ENCODE measurements around the gene SYTL3.

SYTL3 gene

GRCh38 chr6:158709809-158710208 lies 60.0 kb downstream of the SYTL3 start:
- H3F3A ChIP-seq (ENCODE audit: insufficient read depth, low read length): no peaks in the 10 kb centered on the region; the same call in 1 of the 2 replicates
- no peaks in the 10 kb centered on the region for H3K27me3 ChIP-seq (ENCODE audit: insufficient read depth, low read length)
- no peaks in the 10 kb centered on the region for H3K79me2 ChIP-seq (ENCODE audit: insufficient read depth, low read length)
- no peak overlapping the region for H2AFZ ChIP-seq (ENCODE audit: low read length)
- H3K9me3 ChIP-seq (ENCODE audit: low read length): no peaks in the 10 kb centered on the region
- no peaks in the 10 kb centered on the region for H3K9me2 ChIP-seq (ENCODE audit: low read depth, low read length)
- no peak overlapping the region for H3K27ac ChIP-seq (ENCODE audit: low read depth, low read length, poor library complexity, severe bottlenecking)
- H3K4me3 ChIP-seq (ENCODE audit: low read depth, low read length, poor library complexity, severe bottlenecking): no peak overlapping the region
- no peaks in the 10 kb centered on the region for H4K20me1 ChIP-seq (ENCODE audit: insufficient read depth, low read length)
- H3K9ac ChIP-seq (ENCODE audit: low read length): no peak overlapping the region
- H3K36me3 ChIP-seq (ENCODE audit: insufficient read depth, low read length): no peaks in the 10 kb centered on the region
- TF ChIP-seq EZH2 (IDR thresholded peaks at IDR 0.05; ENCODE audit: borderline replicate concordance, low read length) (no peak), CTCF (IDR thresholded peaks at IDR 0.05; ENCODE audit: low read length) (no peak)
- no peak overlapping the region for H3K4me2 ChIP-seq (ENCODE audit: low read length)
- H3K4me1 ChIP-seq (ENCODE audit: insufficient read depth, low read length, severe bottlenecking): peaks cover 47% of the 10 kb centered on the region

- Histone ChIP-seq H3K36me3 (ENCODE audit: insufficient read depth, low read length) (no peaks in the 10 kb centered on the region), H3K79me2 (ENCODE audit: insufficient read depth, low read length) (no peaks in the 10 kb centered on the region), H3K4me3 (ENCODE audit: low read depth, low read length, poor library complexity, severe bottlenecking) (no peak overlapping the region), H3K4me2 (ENCODE audit: low read length) (no peak overlapping the region), H2AFZ (ENCODE audit: low read length) (no peak overlapping the region), H4K20me1 (ENCODE audit: insufficient read depth, low read length) (no peaks in the 10 kb centered on the region), H3K4me1 (ENCODE audit: insufficient read depth, low read length, severe bottlenecking) (peaks cover 49% of the 10 kb centered on the region), H3K9me3 (ENCODE audit: low read length) (no peaks in the 10 kb centered on the region), H3F3A (ENCODE audit: insufficient read depth, low read length) (no peaks in the 10 kb centered on the region; the same call in 1 of the 2 replicates), H3K9ac (ENCODE audit: low read length) (no peak overlapping the region), H3K27ac (ENCODE audit: low read depth, low read length, poor library complexity, severe bottlenecking) (no peak overlapping the region), H3K27me3 (ENCODE audit: insufficient read depth, low read length) (no peaks in the 10 kb centered on the region), H3K9me2 (ENCODE audit: low read depth, low read length) (no peaks in the 10 kb centered on the region)
- TF ChIP-seq CTCF (IDR thresholded peaks at IDR 0.05; ENCODE audit: low read length): no peak
- no peak for TF ChIP-seq EZH2 (IDR thresholded peaks at IDR 0.05; ENCODE audit: borderline replicate concordance, low read length)
Observed at GRCh38 chr6:158711264-158711663, 61.4 kb downstream of the SYTL3 start.

- Histone ChIP-seq H3K4me2 (ENCODE audit: low read length) (no peak overlapping the region), H3F3A (ENCODE audit: insufficient read depth, low read length) (no peaks in the 10 kb centered on the region), H3K36me3 (ENCODE audit: insufficient read depth, low read length) (no peaks in the 10 kb centered on the region)
Observed at GRCh38 chr6:158713469-158713868, 63.6 kb downstream of the SYTL3 start.

More at GRCh38 chr6:158713469-158713868, 63.6 kb downstream of the SYTL3 start:
- Histone ChIP-seq H3K27ac (ENCODE audit: low read depth, low read length, poor library complexity, severe bottlenecking) (no peak overlapping the region), H3K4me3 (ENCODE audit: low read depth, low read length, poor library complexity, severe bottlenecking) (no peak overlapping the region), H4K20me1 (ENCODE audit: insufficient read depth, low read length) (no peaks in the 10 kb centered on the region), H2AFZ (ENCODE audit: low read length) (no peak overlapping the region), H3K9ac (ENCODE audit: low read length) (no peak overlapping the region), H3K9me2 (ENCODE audit: low read depth, low read length) (no peaks in the 10 kb centered on the region), H3K4me1 (ENCODE audit: insufficient read depth, low read length, severe bottlenecking) (peaks cover 49% of the 10 kb centered on the region), H3K79me2 (ENCODE audit: insufficient read depth, low read length) (no peaks in the 10 kb centered on the region), H3K27me3 (ENCODE audit: insufficient read depth, low read length) (no peaks in the 10 kb centered on the region), H3K9me3 (ENCODE audit: low read length) (no peaks in the 10 kb centered on the region)
- TF ChIP-seq CTCF (IDR thresholded peaks at IDR 0.05; ENCODE audit: low read length): no peak
- no peak for TF ChIP-seq EZH2 (IDR thresholded peaks at IDR 0.05; ENCODE audit: borderline replicate concordance, low read length)
